GM18951 (cell line): ENCODE data around the gene SDK2.

Experiments used
- POLR2A ChIP-seq: IDR thresholded peaks from 4 replicates; pipeline ENCODE4 v1.6.1; 2011; ENCODE audit warnings: mild to moderate bottlenecking; ENCODE audit not compliant: insufficient read length, insufficient read depth; ENCODE audit errors: extremely low read depth
- in situ Hi-C: fragments of 300-500 bp; cut with MboI; formaldehyde crosslinking; loops from one replicate; pipeline ENCODE4 v1.12.0; 2022; ENCODE audit warnings: low sequenced_read_pairs, mixed read lengths, inconsistent platforms; ENCODE audit not compliant: unreplicated experiment

The SDK2 gene

GRCh38 chr17:73524941-73525679, 119.1 kb downstream of the SDK2 start:
- in situ Hi-C loops: no loop called here

GRCh38 chr17:73522696-73523095, 121.5 kb downstream of the SDK2 start:
- in situ Hi-C loops: no loop called here
- TF ChIP-seq POLR2A: no peak

More at GRCh38 chr17:73524941-73525679, 119.1 kb downstream of the SDK2 start:
- no peak for TF ChIP-seq POLR2A

GRCh38 chr17:73522107-73522506, 122.1 kb downstream of the SDK2 start:
- in situ Hi-C loops: no loop called here
- TF ChIP-seq POLR2A: no peak

DNA sequence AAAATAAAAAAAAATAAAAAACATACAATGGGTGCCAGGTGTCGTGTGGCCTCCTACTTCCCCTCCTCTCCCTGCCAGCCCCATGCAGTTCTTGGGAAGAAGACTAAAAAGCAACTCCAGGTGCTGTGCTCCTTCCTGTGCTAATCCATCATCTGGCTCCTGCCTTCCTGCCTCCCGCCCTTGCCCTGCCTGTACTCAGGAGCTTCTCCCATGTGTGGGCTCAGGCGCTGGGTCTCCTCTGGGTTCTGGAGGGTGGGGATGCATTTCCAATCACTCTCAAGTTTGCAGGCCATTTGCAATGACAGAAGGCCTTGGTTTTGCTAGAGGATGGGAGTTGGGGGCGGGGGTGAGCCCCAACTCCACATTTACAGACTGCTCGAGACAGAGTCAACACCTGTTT, 122.9 kb downstream of the SDK2 start:
- in situ Hi-C loops: no loop called here
- no peak for TF ChIP-seq POLR2A

GRCh38 chr17:73520369-73520761, 123.9 kb downstream of the SDK2 start:
- in situ Hi-C loops: no loop called here
- TF ChIP-seq POLR2A: no peak

GRCh38 chr17:73519714-73520368, 124.4 kb downstream of the SDK2 start:
- no peak for TF ChIP-seq POLR2A
- in situ Hi-C loops: no loop called here

GRCh38 chr17:73519011-73519410, 125.2 kb downstream of the SDK2 start:
- in situ Hi-C loops: no loop called here
- no peak for TF ChIP-seq POLR2A

- no peak for TF ChIP-seq POLR2A
- in situ Hi-C loops: no loop called here
Observed at GRCh38 chr17:73516431-73516830, 127.8 kb downstream of the SDK2 start.

GRCh38 chr17:73514146-73514863, 129.9 kb downstream of the SDK2 start:
- in situ Hi-C loops: no loop called here
- TF ChIP-seq POLR2A: no peak

GRCh38 chr17:73513426-73513825, 130.8 kb downstream of the SDK2 start:
- in situ Hi-C loops: no loop called here
- no peak for TF ChIP-seq POLR2A

GRCh38 chr17:73511719-73512115, 132.5 kb downstream of the SDK2 start:
- in situ Hi-C loops: no loop called here

DNA sequence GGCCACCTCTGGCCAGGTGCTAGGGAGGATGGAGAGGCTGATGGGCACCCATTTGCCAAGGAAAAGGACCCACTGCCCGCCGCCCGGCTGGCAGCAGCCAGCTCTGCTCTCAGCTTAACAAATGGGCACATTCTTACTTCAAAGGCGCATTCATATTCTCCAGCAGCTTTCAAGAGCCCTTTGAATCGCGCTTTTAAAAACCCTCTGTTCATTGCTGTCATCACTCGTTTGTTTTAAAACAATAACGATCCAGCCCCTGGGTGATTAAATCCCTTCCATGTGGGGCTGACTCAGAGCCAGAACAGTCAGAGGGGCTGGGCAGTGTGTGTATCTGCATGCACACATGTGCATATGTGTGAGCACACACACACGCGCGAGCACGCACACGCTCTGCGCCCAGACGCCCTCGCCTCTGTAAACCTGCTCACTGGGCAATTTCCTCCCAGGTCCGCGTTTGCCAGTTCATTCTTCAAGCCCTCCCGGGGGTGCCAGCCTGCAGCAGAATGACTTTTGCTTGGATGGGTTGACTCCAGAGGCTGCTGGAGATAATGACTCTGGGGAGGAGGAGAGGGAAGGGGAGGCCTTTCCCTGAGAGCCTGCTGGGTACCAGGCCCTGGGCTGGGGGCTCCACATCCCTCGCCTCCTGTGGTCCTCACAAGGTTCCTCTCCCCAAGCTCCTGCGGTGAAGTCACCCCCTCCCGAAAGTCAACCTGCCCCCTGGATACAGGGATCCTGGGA, 133.1 kb downstream of the SDK2 start:
- no peak for TF ChIP-seq POLR2A
- in situ Hi-C loops: no loop called here

More at GRCh38 chr17:73511719-73512115, 132.5 kb downstream of the SDK2 start:
- no peak for TF ChIP-seq POLR2A

DNA sequence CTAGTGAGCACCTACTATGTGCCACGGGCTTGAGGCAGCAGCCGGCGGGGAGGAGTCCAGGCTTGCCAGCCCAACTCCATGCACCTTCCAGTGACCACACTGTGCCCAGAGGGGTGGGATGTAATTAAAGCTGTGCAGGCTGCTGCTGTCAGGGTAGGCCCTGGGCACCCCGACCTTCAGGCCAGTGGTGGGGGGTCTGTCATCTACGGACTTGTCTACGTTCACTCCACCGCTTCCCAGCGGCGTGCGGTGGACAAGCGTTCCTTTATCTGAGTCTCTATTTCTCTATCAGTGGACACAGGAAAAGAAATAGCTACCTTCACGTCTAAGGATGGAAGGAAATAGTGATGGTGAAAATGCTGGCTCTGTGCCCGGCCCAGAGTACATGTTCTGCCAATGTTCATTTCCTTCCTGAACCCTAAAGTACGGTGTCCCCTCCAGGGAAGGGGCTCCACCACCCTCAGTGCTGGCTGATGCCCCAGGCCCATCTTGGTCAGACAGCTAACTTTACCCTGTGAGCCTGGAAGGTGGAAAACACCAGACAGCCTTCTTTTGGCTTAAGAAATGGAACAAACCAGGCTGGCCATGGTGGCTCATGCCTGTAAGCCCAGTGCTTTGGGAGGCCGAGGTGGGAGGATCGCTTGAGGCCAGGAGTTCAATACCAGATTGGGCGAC, 135.2 kb downstream of the SDK2 start:
- TF ChIP-seq POLR2A: no peak
- in situ Hi-C loops: no loop called here
